HEK293T (cell line): ENCODE measurements around the gene DDX23.

Experiments
- BHLHE40 ChIP-seq: fragments of 450-650 bp; IDR thresholded peaks from 2 replicates; pipeline ENCODE4 v1.6.1; 2016; ENCODE audit warnings: mild to moderate bottlenecking, moderate library complexity, borderline replicate concordance
- FOXK2 ChIP-seq: fragments of 450-650 bp; IDR thresholded peaks from 2 replicates; pipeline ENCODE4 v1.6.1; 2016; ENCODE audit warnings: mild to moderate bottlenecking
- FOXM1 ChIP-seq: fragments of 450-650 bp; IDR thresholded peaks from 2 replicates; pipeline ENCODE4 v1.6.1; 2017; ENCODE audit warnings: mild to moderate bottlenecking, borderline replicate concordance
- HDGF ChIP-seq: fragments of 450-650 bp; IDR thresholded peaks from 2 replicates; pipeline ENCODE4 v1.6.1; 2017; ENCODE audit warnings: antibody characterized with exemption, borderline replicate concordance
- SP1 ChIP-seq: fragments of 450-650 bp; IDR thresholded peaks from 2 replicates; pipeline ENCODE4 v1.6.1; 2017
- SUZ12 ChIP-seq: fragments of 450-650 bp; IDR thresholded peaks from 2 replicates; pipeline ENCODE4 v1.6.1; 2016; ENCODE audit warnings: mild to moderate bottlenecking
- TARDBP ChIP-seq: fragments of 450-650 bp; IDR thresholded peaks from 2 replicates; pipeline ENCODE4 v1.6.1; 2016

GRCh38 chr12:48858043-48858442 is 6.1 kb upstream of the DDX23 start:
- no peak for TF ChIP-seq SP1
- no peak for TF ChIP-seq FOXK2
- TF ChIP-seq FOXM1, result no peak
- TF ChIP-seq TARDBP, result no peak
- no peak for TF ChIP-seq BHLHE40
- TF ChIP-seq SUZ12, result no peak
- TF ChIP-seq HDGF, result no peak
